ENCODE results near the gene SAP30BP.
"Not testable (repeated sequence)": the region's sequence is repeated elsewhere in the genome, so short reads cannot be mapped to it uniquely, and the experiment has no call there.

The SAP30BP gene

DNA sequence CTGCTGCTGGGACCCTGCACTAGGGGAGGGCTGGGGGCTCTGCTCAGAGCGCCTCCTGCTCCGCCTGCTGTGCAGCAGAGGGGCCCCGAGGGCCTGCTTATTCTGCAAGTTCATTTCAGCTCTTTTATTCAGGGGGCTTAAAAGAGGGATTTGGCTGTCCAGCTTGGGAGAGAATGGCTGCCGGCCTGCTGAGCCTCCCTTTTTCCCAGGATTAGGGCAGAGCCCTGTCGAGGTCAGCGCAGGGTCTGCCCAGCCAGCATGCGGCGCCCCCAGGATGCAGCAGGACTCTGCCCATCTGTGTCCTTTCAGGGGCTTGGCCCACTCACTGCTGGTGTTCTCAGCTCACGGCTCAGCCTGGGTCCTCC is 32.8 kb upstream of the SAP30BP start:
- no peak for DNase-seq (ENCODE audit: low read depth)

DNA sequence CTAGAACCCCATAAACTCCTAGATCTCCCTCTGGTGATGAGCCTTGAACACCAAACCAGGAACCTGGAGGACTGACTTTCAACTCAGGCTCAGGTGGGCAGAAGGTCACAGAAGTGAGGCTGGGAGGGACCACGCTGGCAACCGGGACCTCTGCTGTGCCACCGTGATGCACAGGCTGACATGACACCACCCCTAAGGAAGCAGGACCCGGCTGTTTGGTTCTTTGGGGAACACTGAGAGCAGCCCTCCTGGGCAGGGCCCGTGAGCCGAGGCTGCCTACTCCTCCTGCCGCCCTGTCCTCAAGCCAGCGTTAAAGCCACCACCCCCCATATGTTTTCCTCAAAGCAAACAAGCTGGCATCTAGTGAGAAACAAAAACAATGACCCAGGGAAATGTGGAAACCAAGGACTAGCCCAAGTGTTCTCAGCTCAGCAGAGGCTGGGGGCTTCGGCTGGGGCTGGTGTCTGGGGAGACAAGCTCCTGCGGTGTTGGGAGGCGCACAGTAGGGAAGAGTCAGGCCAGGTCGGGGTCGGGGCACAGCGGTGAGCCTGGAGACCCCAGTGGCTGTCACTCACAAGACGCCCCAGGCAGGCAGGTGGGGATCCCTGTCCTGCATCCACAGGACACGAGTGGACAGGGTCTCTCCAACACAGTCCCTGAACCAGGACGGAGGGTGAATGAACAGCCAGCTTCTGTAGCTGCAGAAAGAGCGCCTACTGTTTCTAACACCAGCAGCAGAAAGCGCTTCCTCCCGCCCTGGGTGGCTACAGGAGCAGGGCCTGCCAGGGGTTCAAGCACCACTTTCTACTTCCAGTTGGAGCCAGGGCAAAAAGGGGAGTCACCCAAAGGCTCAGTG is 32.2 kb upstream of the SAP30BP start:
- no peak for DNase-seq (ENCODE audit: low read depth)

- no peak for DNase-seq (ENCODE audit: low read depth)
Measured at GRCh38 chr17:75635610-75636202, 31.4 kb upstream of the SAP30BP start.

- no peak for DNase-seq (ENCODE audit: low read depth)
Measured at GRCh38 chr17:75636381-75637142, 30.6 kb upstream of the SAP30BP start.

DNA sequence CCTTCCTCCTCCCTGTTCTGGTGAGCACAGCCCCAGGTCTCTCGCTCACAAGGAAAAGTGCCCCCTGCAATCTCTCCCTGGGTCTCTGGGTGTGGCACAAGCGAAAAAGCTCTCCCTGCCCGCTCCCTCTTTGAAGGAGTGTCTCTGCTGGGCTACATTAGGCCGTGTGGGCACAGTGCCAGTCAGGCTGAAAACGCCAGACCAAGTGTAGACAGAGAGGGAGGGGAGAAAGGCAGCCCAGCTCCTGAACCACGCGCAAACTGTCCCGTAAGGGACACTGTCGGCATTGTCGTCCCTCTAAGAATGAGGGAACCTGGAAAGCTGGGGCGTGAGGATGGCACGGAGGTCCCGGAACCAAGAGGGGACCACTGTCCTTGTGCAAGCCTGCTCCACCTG is 30.0 kb upstream of the SAP30BP start:
- no peak for DNase-seq (ENCODE audit: low read depth)

GRCh38 chr17:75637551-75637950 is 29.6 kb upstream of the SAP30BP start:
- no peak for DNase-seq (ENCODE audit: low read depth)

DNA sequence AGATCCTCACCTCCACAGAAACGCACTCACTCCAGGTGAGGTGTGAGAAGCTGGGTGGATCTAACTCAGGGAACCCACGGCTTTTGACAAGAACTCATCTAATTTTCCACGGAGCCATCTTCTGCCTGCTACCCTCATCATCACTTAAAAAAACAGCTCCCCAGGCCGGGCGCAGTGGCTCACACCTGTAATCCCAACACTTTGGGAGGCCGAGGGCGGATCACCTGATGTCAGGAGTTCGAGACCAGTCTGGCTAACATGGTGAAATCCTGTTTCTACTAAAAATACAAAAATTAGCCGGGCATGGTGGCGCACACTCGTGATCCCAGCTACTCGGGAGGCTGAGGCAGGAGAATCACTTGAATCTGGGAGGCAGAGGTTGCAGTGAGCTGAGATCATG is 29.1 kb upstream of the SAP30BP start:
- not testable (repeated sequence) for DNase-seq (ENCODE audit: low read depth)

DNA sequence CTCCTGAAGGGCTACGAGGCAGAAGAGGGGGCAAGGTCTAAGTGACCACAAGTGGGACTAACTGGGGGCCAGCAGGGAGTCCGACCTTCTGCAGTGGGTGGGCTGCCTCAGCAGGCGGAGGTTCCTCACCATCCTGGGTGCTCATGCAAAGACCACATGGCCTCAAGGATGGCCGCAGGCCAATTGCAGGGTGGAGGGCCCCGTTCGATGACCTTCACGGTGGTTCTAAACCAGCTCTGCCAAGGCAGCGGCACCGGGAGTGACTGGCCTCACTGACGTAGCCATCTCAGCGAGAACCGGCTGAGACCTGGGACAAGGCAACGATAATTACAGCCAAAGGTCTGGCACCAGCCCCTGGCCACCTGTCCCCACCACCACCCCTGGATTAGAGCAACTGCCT is 28.2 kb upstream of the SAP30BP start:
- no peak for DNase-seq (ENCODE audit: low read depth)

- DNase-seq (ENCODE audit: low read depth): no peak
Measured at GRCh38 chr17:75639327-75639726, 27.8 kb upstream of the SAP30BP start.

DNA sequence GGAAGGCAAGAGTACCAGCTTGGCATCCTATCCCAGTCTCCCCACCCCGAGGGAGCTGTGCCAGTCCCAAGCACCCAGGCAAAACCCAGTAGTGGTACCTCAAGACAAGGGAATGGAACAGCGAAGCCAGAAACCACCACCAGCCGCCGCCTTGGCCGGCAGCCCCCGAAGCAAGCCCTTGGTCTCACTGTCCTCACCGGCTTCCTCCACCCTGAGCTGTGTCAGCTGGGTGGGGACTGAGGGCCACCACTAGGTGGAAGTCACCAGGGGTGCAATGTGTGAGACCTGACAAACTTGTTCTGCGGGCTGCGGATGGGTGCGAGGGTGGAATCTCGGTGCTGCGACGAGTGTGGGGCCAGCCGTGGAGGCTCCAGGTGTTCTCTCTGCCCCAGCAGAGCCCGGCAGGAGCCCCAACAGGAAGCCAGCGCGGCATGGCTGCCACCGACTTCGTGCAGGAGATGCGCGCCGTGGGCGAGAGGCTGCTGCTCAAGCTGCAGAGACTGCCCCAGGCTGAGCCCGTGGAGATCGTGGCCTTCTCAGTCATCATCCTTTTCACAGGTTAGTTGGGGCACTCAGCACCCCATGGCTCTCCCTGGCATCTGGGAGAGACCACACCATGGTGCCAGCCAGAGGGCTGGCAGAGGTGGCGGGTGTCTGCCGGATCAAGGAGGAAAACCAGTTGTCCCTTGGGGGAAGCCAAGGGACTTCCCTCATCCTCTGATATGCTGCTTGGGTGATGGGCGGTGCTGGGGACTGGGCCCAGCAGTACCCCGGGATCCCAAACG is 27.2 kb upstream of the SAP30BP start:
- DNase-seq (ENCODE audit: low read depth): no peak

GRCh38 chr17:75640556-75641119 is 26.5 kb upstream of the SAP30BP start:
- DNase-seq (ENCODE audit: low read depth): no peak

GRCh38 chr17:75641343-75641742 is 25.8 kb upstream of the SAP30BP start:
- DNase-seq (ENCODE audit: low read depth): no peak

GRCh38 chr17:75642182-75642783 is 24.9 kb upstream of the SAP30BP start:
- no peak for DNase-seq (ENCODE audit: low read depth)

DNA sequence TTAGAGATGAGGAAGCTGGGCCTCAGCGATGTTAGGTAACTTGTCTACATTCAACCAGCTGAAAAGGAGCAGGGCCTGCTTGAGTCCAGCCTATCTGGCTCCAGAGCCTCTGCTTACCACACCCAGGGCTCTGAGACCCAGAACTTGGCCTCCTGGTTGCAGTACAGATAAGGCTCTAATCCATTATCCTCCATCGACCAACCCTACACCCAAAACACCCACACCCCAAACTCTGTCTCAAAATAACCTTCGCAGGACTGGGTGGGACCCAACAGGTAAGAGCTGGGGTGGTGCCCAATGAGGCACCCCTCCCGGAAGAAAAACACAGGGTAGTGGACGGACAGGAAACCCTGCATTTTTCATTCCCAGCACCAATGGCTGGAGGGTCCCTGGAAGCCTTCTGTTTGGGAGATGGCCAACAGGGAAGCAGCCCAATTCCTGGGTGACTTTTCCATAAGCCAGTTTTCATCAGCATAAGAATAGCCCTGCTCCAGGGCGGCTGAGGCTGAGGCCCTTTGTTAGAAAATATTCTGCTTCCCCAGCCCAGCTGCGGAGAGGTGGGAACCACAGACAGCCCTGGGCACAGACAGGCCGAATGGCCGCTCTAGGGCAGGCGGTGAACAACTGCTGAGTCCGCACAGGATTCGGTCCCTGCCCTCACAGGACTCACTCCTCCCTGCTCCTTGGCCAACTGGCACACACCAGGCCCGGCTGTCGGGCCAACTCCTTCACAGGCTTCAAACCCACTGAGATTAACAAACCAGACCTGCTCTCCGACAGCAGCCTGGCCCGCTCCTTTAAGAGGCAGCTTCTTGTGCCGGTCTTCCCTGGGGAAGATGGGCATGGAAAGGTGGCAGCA is 24.1 kb upstream of the SAP30BP start:
- DNase-seq (ENCODE audit: low read depth): no peak

- DNase-seq (ENCODE audit: low read depth): no peak
Measured at GRCh38 chr17:75643643-75644017, 23.5 kb upstream of the SAP30BP start.

GRCh38 chr17:75645501-75645888 is 21.6 kb upstream of the SAP30BP start:
- DNase-seq (ENCODE audit: low read depth): no peak

- no peak for DNase-seq (ENCODE audit: low read depth)
Measured at GRCh38 chr17:75645889-75646637, 21.1 kb upstream of the SAP30BP start.

DNA sequence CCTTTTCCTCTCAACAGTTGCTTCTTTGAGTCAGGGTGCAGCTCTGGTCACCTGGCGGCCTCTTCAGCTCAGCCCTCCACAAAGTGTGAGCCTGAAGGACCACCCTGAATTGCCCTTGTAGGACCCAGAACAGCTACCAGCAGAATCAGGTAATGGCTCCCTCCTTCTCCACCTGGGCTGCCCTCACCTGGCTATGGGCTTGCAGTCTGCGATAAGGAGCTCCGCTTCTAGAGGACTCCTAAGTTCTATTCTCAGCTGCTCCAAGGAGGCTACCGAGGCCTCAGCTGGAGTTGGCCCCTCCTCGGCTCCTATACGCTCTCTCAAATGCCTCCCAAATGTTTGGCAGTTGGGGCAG is 20.5 kb upstream of the SAP30BP start:
- no peak for DNase-seq (ENCODE audit: low read depth)

GRCh38 chr17:75647061-75647460 is 20.1 kb upstream of the SAP30BP start:
- DNase-seq (ENCODE audit: low read depth): no peak

GRCh38 chr17:75647921-75648320 is 19.2 kb upstream of the SAP30BP start:
- no peak for DNase-seq (ENCODE audit: low read depth)
